Activated naive CD4-positive, alpha-beta T cell treated with anti-CD3 and anti-CD28 coated beads, Interleukin-2, amount 50 U/mL, for 16 hours (primary cell): Measurements from ENCODE around the gene PYDC1.
"Not testable (repeated sequence)": the region's sequence is repeated elsewhere in the genome, so short reads cannot be mapped to it uniquely, and the experiment has no call there.

Source experiments
- DNase-seq: peaks from one replicate; pipeline ENCODE4 v3.0.0-alpha.2; 2020

PYDC1 gene

DNA sequence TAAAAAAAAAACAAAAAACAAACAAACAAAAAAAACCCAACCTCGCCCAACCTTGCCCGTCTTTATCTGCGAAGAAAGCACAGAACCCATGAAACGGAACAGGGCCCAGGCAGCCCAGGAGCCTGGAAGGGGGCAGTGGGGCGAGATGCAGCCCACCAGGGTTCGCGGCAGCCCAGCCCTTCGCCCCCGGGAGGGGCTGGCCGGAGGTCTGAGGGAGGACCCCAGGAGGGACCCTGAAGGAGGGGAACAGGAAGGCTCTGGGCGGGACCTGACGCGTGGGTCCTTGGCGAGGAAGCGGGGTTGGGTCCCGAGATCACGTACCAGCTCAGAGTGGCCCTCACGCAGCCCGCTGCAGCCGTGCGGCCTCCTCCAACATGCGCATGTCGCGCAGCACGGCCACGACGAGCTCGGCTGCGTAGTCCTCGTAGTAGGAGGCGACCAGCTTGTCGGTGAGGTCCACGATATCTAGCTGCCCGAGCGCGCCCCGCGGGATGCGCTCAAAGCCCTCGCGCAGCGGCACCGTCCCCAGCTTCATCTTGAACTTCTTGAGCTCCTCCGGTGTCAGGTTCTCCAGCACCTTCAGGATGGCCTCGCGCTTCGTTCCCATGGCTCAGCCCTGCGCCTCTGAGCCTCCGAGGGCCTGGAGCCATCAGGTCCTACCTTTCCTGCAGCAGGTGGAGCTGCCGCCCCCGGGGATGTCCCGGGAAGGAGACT is at the start of gene PYDC1:
Gene PYDC1 (minus strand): TSS at position 714 of the 714 bp plus-strand sequence. CDS start 107 bp downstream, at position 607.
- peak; percentile 26 for DNase-seq

DNA sequence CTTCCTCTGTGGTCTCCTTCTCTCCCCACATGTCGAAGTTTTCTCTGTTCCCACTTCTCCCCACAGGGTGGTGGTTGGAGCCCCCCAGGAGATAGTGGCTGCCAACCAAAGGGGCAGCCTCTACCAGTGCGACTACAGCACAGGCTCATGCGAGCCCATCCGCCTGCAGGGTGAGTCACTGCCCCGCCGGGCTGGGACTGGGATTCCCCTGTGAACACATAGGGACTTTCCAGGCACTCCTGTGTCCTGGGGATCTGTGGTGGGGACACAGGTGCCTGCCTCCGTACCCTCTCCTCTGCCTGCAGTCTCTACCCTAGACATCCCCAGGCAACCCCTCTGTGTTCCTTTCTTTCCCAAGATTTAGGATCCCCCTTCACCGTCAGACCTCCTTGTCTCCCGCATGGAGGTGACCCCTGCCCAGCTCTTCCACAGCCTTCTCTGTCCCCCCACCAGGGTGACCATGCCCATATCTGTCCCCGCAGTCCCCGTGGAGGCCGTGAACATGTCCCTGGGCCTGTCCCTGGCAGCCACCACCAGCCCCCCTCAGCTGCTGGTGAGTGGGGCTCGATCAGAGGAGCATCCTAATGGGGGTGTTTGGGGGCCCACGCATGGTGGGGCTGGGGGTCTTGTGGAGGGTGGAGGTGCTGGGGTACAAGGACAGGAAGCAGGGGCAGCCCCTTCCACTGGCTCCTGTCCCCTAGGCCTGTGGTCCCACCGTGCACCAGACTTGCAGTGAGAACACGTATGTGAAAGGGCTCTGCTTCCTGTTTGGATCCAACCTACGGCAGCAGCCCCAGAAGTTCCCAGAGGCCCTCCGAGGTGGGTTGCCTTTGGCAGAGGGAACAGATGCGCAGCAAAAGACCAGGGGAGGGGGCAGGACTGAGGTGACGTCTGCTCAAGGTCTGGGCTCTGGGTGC is 48.7 kb upstream of the PYDC1 start:
- DNase-seq = peak; percentile 68

DNA sequence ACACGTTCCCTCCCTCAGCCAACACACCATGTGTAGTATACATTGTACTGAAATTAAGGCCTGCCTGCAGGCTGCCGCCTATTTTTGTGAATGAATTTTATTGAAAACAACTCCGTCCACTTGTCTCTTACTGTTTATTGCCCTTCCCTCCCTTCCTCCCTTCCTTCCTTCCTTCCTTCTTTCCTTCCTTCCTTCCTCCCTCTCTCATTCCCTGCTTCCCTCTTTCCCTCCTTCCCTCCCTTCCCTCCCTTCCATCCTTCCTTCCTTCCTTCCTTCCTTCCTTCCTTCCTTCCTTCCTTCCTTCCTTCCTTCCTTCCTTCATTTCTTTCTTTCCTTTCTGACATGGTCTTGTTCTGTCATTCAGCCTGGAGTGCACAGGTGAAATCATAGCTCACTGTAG is 45.1 kb upstream of the PYDC1 start:
- DNase-seq = no peak

GRCh38 chr16:31260136-31260931 is 43.4 kb upstream of the PYDC1 start:
- no peak for DNase-seq

- no peak for DNase-seq
These were observed 41.4 kb upstream of the PYDC1 start for GRCh38 chr16:31258366-31258765.

GRCh38 chr16:31256466-31256865 is 39.5 kb upstream of the PYDC1 start:
- DNase-seq = no peak

DNA sequence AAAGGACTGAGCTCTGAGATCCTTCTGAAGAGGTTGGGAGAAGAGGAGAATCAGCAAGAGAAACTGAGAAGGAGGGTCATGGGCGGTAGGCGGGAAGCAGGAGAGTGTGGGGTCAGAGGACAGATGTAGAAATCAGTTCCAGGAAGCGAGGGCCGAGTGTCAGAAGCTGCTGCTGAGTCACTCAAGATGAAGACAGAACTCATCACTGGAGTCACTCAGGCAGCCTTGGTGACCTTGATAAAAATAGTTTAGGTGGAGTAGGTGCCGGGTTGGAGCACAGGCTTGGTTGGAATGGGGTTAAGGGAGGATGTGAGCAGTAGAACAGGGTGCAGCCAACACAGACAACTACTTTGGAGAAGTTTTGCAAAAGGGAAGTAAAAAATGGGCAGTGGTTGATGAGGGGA is 36.7 kb upstream of the PYDC1 start:
- DNase-seq = no peak

- no peak for DNase-seq
These were observed 34.5 kb upstream of the PYDC1 start for GRCh38 chr16:31251435-31251834.

- no peak for DNase-seq
These were observed 33.9 kb upstream of the PYDC1 start for GRCh38 chr16:31250782-31251384.

GRCh38 chr16:31248344-31248743 is 31.4 kb upstream of the PYDC1 start:
- DNase-seq = no peak

DNA sequence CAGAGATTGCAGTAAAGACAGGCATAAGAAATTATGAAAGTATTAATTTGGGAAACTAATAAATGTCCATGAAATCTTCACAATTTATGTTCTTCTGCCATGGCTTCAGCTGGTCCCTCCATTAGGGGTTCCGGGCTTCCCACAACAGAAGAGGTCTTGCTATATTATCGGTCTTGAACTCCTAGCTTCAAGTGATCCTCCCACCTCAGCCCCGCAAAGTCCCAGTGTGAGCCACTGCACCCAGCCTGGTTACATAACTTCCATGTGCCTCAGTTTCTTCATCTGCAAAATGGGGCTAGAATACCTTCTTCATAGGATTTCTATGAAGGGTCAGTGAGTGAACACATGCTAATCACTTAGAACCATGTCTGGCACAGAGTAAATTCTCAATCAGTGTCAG is 29.4 kb upstream of the PYDC1 start:
- no peak for DNase-seq

DNA sequence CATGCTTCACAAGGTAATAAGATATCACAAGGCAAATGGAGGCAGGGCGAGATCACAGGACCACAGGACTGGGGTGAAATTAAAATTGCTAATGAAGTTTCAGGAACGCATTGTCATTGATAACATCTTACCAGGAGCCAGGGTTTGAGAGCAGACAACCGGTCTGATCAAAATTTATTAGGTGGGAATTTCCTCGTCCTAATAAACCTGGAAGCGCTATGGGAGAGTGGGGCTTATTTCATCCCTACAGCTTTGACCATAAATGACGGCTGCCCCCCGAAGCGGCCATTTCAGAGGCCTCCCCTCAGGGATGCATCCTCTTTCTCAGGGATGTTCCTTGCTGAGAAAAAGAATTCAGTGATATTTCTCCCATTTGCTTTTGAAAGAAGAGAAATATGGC is 28.7 kb upstream of the PYDC1 start:
- DNase-seq = not testable (repeated sequence)

GRCh38 chr16:31243734-31244670 is 27.1 kb upstream of the PYDC1 start:
- no peak for DNase-seq

DNA sequence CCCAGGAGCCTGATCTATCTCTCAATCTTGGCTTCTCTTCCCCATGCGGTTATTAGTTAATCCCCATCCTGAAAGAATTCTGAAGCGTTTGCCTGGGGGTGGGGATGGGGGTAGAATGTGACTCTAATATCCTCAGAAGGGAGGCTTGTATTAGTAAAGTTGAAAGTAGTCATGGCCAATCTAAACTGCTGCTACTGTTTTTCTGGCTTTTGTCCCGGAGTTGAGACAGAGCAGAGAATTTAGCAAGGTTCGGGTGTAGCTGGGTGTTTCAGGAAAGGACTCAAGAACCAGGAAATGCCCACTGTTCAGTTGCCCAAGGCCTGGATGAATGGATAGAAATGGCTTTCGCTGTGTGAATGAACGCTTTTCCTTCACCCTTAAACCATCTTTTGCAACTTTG is 25.3 kb upstream of the PYDC1 start:
- DNase-seq = no peak

DNA sequence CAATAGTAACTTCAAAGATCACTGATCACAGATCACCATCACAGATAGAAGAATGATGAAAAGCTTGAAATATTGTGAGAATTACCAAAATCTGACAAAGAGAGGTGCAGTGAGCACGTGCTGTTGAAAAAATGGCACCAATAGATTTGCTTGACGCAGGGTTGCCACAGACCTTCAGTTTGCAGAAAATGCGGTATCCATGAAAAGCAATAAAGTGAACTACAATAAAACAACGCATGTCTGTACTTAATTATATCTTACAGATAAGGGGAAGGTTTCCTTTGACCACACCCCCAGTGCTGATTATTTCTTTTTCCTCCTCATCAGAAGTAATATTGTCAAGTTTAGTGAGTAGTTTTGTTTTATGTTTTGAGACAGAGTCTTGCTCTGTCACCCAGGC is 21.1 kb upstream of the PYDC1 start:
- DNase-seq = no peak

DNA sequence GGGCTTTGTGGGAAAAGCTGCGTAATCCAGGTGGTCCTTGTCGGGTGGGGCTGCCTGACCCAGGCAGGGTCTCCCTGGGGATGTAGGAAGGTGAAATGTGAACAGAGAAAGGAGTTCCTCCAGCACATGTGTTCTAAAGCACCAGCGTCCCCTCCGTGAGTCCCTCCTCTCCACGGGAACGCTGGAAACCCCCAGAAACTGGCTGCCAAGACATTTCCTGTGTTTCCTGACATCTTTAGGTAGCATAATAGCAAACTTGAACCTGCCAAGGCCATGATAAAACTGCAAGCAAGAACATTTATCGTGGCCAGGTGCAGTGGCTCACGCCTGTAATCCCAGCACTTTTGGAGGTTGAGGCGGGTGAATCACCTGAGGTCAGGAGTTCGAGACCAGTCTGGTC is 12.6 kb upstream of the PYDC1 start:
- DNase-seq = no peak

- no peak for DNase-seq
These were observed 11.3 kb upstream of the PYDC1 start for GRCh38 chr16:31228206-31228605.

DNA sequence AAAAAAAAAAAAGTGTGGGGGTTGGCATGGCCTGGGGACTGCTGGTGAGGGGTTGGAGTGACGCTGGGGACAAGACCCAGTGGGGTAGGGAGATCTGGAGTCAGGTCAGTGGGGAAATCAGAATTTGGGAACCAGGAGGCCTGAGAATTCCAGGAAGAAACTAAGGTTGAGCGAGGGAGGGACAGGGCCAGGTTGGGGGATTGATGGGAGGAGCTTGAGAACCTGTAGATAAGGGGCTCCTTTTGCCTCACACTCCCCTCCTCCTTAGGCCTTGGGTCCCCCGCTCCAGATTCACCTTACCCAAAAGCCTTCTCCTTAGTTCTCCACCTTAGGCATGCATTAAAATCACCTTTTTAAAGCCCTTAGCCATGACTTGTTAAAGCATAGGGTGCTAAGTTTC is 8.3 kb upstream of the PYDC1 start:
- DNase-seq = no peak

- DNase-seq = no peak
These were observed 7.4 kb upstream of the PYDC1 start for GRCh38 chr16:31224092-31224955.

GRCh38 chr16:31223044-31223443 is 6.1 kb upstream of the PYDC1 start:
- no peak for DNase-seq
